ENCODE results near the gene TMEM266.

DNA sequence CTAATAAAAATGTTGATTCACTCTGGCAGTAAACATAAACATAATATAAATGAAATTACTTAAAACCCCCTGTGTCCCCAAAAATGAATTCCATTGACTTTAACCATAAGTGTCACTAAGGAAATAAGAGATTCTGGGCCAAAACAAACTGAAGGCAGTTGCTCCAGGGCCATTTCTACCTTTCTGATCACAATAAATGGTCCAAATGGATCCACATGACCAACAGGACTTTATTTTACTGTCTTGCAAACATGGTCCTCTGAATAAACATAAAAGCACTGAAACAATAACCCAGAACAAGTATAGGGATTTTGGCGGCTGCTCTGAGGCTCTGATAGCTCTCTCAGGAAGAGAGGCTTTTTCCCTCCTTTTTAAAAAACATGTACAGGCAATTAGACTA, 174.1 kb downstream of the TMEM266 start:
- TF ChIP-seq, protein P1, sequence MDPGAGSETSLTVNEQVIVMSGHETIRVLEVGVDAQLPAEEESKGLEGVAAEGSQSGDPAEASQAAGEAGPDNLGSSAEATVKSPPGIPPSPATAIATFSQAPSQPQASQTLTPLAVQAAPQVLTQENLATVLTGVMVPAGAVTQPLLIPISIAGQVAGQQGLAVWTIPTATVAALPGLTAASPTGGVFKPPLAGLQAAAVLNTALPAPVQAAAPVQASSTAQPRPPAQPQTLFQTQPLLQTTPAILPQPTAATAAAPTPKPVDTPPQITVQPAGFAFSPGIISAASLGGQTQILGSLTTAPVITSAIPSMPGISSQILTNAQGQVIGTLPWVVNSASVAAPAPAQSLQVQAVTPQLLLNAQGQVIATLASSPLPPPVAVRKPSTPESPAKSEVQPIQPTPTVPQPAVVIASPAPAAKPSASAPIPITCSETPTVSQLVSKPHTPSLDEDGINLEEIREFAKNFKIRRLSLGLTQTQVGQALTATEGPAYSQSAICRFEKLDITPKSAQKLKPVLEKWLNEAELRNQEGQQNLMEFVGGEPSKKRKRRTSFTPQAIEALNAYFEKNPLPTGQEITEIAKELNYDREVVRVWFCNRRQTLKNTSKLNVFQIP (CRISPR knock-in tag; IDR thresholded peaks at IDR 0.05; ENCODE audit: borderline replicate concordance, low read depth): no peak
- TF ChIP-seq ISL1 (CRISPR knock-in tag; IDR thresholded peaks at IDR 0.05): no peak
